ENCODE measurements around the gene MINDY4.
A peak's percentile ranks its signal among the peaks of the same experiment; 100 is the strongest.

MINDY4 gene

GRCh38 chr7:30929686-30930085, 158.5 kb downstream of the MINDY4 start:
- no peak for DNase-seq (ENCODE audit: low read depth, low spot score)

DNA sequence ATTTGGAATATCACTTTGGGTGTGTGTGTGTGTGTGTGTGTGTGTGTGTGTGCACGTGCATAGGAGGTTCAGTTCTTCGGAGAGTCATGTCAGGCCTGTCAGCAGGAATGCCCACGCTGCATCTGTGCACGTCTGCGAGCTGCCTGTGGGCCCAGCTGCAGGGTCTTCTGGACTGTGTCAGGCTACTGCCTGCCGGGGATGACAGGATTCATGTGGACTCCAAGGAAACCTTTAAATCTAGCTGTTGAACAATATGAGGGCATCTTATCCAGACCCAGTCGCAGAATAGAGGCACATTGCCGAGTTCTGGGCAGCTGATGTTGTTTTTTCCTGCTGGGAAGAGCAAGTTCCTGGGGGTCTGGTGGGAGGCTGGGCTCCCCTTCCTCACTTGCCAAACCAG, 159.4 kb downstream of the MINDY4 start:
- no peak for DNase-seq (ENCODE audit: low read depth, low spot score)

- no peak for DNase-seq (ENCODE audit: low read depth, low spot score)
Observed at GRCh38 chr7:30931161-30931928, 160.1 kb downstream of the MINDY4 start.

DNA sequence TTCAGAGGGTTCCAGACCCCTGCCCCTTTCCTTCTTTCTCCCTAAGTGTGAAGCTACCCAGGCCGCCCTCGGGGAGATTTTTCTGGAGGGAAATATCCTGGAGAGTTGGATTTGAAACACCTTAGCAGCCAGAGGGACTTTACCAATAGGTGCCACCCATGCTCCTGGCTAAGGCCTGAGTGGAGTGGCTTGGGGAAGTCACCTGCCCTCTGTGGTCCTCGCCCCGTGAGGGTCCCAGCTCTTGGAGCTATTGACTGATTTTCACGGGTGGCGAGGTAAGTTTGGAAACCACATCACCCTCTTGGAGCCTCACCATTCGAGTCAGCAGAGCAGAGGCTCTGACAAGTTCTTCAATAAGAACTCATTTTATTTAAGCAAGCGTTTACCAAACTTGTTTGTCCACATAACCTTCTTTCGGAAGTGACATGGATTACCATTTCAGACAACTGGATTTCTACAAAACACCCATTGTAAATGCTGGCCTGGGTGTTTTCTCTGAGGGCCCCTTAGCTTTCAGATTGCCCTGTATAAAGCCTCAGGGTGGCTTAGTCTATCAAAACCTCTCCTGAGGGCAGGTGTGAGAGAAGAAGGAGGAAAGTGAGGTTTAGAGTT, 160.8 kb downstream of the MINDY4 start:
- DNase-seq (ENCODE audit: low read depth, low spot score): no peak

GRCh38 chr7:30932562-30932961, 161.3 kb downstream of the MINDY4 start:
- DNase-seq (ENCODE audit: low read depth, low spot score): no peak

- no peak for DNase-seq (ENCODE audit: low read depth, low spot score)
Observed at GRCh38 chr7:30933124-30933974, 162.1 kb downstream of the MINDY4 start.

DNA sequence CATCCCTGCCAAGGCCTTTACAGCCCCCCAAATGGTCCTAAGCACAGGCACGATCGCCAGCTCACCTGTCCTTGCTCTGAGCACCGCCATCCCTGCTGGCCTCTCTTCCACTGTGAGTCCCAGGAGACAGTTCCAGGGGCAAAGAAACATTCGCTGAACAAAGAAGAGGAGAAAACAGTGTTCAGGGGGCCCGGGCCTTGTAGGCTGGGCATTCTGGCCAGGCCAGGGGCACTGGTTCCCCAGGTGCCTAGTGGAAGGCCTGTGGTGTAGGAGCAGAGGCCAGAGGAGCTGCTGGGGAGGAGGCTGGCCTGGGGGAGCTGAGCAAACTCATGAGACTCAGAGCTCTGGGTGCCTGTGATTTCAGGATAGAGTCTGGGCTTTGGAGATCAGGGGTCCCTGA, 163.0 kb downstream of the MINDY4 start:
- no peak for DNase-seq (ENCODE audit: low read depth, low spot score)

DNA sequence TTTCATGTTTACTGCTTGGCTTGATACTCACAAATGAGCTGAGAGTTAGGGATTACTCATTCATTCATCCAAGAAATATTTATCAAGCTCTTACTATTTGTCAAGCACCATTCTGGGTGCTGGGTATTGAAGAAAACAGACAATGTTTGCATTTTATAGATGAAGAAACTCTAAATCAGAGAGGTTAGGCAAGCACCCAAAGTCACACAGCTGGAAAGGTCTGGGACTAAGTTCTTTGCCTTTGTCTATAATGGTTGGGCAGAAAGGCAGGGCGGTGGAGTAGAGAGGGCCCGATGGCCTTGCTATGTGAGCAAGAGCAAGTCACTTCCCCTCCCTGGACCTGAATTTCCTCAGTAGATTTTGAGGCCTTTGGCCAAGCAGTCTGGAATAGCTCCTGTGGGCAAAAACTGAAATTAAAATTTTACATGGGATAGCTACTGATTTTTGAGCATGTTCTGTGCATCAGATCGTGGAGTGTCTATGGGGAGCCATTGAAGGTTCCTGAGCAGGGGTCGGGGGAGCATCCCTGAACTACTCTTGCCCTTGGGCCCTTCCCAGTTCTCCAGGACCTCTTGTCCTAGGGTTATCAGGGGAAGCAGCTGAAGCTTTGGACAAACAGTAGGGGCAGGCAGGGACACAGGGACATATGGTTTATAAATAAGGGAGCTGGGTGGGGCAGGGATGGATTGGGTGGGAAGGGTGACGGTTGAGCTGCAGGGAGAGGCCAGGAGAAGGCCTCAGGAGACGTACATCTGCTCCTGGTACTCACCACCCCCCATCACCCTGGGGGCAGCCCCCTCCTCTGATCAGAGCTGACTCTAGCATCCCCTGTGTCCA, 163.7 kb downstream of the MINDY4 start:
- DNase-seq (ENCODE audit: low read depth, low spot score): no peak

DNA sequence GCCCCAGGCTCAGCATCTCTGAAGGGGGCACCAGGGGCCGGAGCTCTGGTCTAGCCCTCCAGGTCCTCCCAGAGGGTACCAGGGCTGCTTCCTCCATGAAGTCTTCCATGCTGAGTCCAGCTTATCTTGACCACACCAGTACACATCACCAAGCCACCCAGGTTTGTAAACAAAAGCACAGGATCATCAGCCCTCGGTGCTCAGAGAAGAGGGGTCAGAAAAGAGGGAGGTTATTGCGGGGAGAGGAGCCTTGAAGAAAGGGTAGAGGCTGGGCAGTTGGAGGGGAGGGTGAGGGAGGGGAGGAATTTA, 164.3 kb downstream of the MINDY4 start:
- no peak for DNase-seq (ENCODE audit: low read depth, low spot score)

- no peak for DNase-seq (ENCODE audit: low read depth, low spot score)
Observed at GRCh38 chr7:30936650-30937245, 165.5 kb downstream of the MINDY4 start.

DNA sequence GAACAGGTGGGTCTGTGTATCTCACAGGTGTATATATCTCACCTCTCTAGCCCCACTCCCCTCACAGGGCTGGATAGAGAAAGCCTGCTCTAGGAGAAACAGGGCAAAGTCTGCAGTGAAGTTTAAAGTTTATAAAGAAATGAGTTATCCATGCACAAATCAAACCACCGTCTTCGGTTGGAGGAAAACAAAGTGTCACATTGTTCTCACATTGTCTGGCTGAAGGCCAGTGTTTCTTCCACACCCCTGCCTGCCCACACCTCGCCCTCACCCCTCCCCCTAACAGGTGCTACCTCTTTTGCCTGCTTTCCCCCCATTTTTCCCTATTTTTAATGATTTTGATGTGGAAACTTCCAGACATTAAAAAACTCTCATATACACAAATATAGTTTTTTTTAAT, 166.2 kb downstream of the MINDY4 start:
- DNase-seq (ENCODE audit: low read depth, low spot score): no peak

DNA sequence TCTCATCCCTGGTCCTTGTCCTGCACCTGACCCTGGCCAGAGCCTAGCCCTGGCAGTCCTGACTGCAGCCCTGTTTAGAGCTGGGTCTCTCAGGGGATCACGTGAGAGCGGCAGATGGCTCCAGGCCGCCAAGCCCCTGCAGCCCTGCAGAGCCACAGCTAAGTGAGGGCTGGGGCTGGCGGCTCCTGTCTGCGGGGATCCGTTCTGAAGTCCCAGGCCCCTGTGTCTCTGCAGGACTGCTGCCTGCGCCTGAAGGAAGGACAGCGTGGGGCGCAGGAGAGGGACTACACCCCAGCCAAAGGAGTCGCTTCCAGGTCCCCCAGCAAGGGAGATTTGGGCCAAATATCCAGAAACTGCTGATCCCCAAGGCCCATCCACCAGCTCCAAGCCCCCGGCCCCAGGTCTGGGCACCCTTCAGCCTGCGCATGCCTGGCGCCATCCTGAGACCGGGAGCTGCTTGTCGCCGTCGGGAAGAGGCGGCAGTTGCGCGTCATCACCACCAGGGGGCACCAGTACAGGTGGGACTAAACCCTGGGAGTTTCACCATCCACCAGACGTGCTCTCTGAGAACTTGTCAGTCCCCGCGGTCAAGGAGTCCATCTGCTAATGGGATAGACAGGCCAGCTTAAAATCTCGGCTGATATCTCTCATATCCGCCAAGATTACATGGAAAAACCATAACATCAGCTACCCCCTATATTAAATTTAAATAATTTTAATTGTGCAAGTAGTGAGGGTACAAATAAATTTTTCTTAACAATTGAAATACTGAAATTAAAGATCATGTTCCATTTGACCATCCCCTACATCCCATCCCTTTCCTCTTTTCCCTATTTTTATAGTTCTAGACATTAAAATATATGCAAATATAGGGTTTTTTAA, 167.5 kb downstream of the MINDY4 start:
- peak; percentile 88 for DNase-seq (ENCODE audit: low read depth, low spot score)

DNA sequence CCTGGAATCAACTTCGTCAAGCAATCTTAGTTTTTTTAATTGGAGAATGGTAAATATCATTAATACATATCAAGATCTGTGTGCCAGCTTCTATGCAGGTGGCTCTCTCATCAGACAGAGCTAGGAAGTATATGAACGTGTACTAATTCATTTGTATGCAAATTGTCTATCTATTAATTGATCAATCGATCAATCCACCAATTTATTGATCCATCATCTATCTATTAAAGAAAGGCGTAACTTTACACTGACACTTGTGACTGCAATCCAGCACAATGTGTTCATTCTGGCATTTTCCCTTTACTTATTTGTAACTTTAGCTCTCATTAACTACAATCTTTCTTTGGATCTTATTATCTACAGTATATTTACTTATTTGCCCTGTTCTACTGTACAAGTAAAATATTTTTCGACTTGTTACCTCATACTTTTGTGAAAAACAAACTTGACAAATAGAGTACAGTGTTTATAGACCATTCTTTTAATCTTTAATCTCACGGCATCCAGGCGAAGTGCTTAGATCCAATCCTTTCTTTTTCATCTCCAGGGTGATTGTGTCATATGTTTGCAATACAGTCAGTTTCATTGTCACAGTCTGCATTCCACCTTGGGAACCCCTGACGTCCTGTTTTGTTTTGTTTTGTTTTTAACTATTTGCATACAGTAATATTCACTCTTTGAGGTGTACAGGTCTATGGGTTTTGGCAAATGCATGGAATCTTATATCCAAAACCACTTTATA, 170.5 kb downstream of the MINDY4 start:
- no peak for DNase-seq (ENCODE audit: low read depth, low spot score)
